HepG2 (cell line): Measurements from ENCODE around the gene ZNF513. TPM values are rescaled to one million over a fixed set of nuclear protein-coding genes. Genes with fewer than 3 reads are reported as not detected.

ENCODE experiments used
- ASH2L ChIP-seq: fragments of 300-600, 200-600 bp; sonication (generic); IDR thresholded peaks from 2 replicates; pipeline ENCODE4 v1.7.0; 2017; ENCODE audit warnings: low read depth, mild to moderate bottlenecking, moderate library complexity, mixed read lengths, low read length; ENCODE audit not compliant: insufficient read length
- GFI1 ChIP-seq: sonication (generic); formaldehyde crosslinking; IDR thresholded peaks from 2 replicates; pipeline ENCODE4 v1.5.0; 2020; ENCODE audit warnings: missing genetic modification reagents, mild to moderate bottlenecking, borderline replicate concordance
- HMG20A ChIP-seq: IDR thresholded peaks from 2 replicates; pipeline ENCODE4 v1.6.1; 2016; ENCODE audit warnings: borderline replicate concordance
- HMGXB4 ChIP-seq, 2 experiments: sonication (generic) in 1 of 2; formaldehyde crosslinking in 1 of 2; IDR thresholded peaks; 2 replicates each; pipeline versions ENCODE4 v1.4.0 to v1.6.1; 2018 to 2020; ENCODE audit warnings: missing genetic modification reagents in 2 of 2, borderline replicate concordance in 1 of 2, low read depth in 1 of 2, mild to moderate bottlenecking in 1 of 2, missing biosample characterization in 1 of 2
- MIXL1 ChIP-seq: IDR thresholded peaks from 2 replicates; pipeline ENCODE4 v1.6.1; 2016
- MTA1 ChIP-seq: sonication (generic); formaldehyde crosslinking; IDR thresholded peaks from 2 replicates; pipeline ENCODE4 v1.4.0; 2020; ENCODE audit warnings: missing genetic modification reagents, mild to moderate bottlenecking, borderline replicate concordance
- NFKB2 ChIP-seq: sonication (generic); formaldehyde crosslinking; IDR thresholded peaks from 2 replicates; pipeline ENCODE4 v1.4.0; 2020; ENCODE audit warnings: missing genetic modification reagents, borderline replicate concordance
- POGZ ChIP-seq: sonication (generic); formaldehyde crosslinking; IDR thresholded peaks from 2 replicates; pipeline ENCODE4 v1.4.0; 2020; ENCODE audit warnings: mild to moderate bottlenecking, missing genetic modification reagents
- POLR2G ChIP-seq: fragments of 200-400 bp; formaldehyde crosslinking; IDR thresholded peaks from 2 replicates; pipeline ENCODE4 v1.6.1; 2018; ENCODE audit warnings: mild to moderate bottlenecking, low read depth, low read length, moderate library complexity
- RAD21 ChIP-seq: fragments of 450-650 bp; formaldehyde crosslinking; IDR thresholded peaks from 2 replicates; pipeline ENCODE4 v1.5.0; 2020; ENCODE audit warnings: mild to moderate bottlenecking
- RELA ChIP-seq: sonication (generic); formaldehyde crosslinking; IDR thresholded peaks from 2 replicates; pipeline ENCODE4 v1.4.0; 2020; ENCODE audit warnings: missing genetic modification reagents
- REXO4 ChIP-seq: sonication (generic); formaldehyde crosslinking; IDR thresholded peaks from 2 replicates; pipeline ENCODE4 v1.8.0; 2022; ENCODE audit warnings: missing genetic modification reagents, mild to moderate bottlenecking, borderline replicate concordance
- SMAD9 ChIP-seq: sonication (generic); formaldehyde crosslinking; IDR thresholded peaks from 2 replicates; pipeline ENCODE4 v1.5.1; 2020; ENCODE audit warnings: mild to moderate bottlenecking, missing genetic modification reagents
- YEATS2 ChIP-seq: sonication (generic); formaldehyde crosslinking; IDR thresholded peaks from 2 replicates; pipeline ENCODE4 v1.4.0; 2020; ENCODE audit warnings: missing genetic modification reagents, borderline replicate concordance
- ZC3H13 ChIP-seq: sonication (generic); formaldehyde crosslinking; IDR thresholded peaks from 2 replicates; pipeline ENCODE4 v1.8.1; 2023; ENCODE audit warnings: mild to moderate bottlenecking, missing genetic modification reagents, moderate library complexity
- ZKSCAN8 ChIP-seq: IDR thresholded peaks from 2 replicates; pipeline ENCODE4 v1.6.1; 2016; ENCODE audit warnings: borderline replicate concordance, missing genetic modification reagents, missing compliant biosample characterization
- ZNF446 ChIP-seq: sonication (generic); formaldehyde crosslinking; IDR thresholded peaks from 2 replicates; pipeline ENCODE4 v1.5.0; 2020; ENCODE audit warnings: mild to moderate bottlenecking, missing genetic modification reagents
- ZNF550 ChIP-seq: sonication (generic); formaldehyde crosslinking; IDR thresholded peaks from 2 replicates; pipeline ENCODE4 v1.4.0; 2020; ENCODE audit warnings: mild to moderate bottlenecking, missing genetic modification reagents, borderline replicate concordance
- ZNF709 ChIP-seq: sonication (generic); formaldehyde crosslinking; IDR thresholded peaks from 2 replicates; pipeline ENCODE4 v1.5.0; 2020; ENCODE audit warnings: mild to moderate bottlenecking, missing genetic modification reagents
- ZNF839 ChIP-seq: sonication (generic); formaldehyde crosslinking; IDR thresholded peaks from 2 replicates; pipeline ENCODE4 v1.4.0; 2020; ENCODE audit warnings: missing genetic modification reagents, mild to moderate bottlenecking, borderline replicate concordance
- ZSCAN12 ChIP-seq: sonication (generic); formaldehyde crosslinking; IDR thresholded peaks from 2 replicates; pipeline ENCODE4 v1.9.0; 2021; ENCODE audit warnings: mild to moderate bottlenecking, missing genetic modification reagents
- ZZZ3 ChIP-seq: sonication (generic); formaldehyde crosslinking; IDR thresholded peaks from 2 replicates; pipeline ENCODE4 v1.4.0; 2020; ENCODE audit warnings: missing genetic modification reagents, mild to moderate bottlenecking, borderline replicate concordance
- polyA plus RNA-seq, 8 experiments: library from polyadenylated mRNA; depleted of rRNA in 3 of 8; stranded (reverse) in 7 of 8; unstranded in 1 of 8; fragments of >200 nt; fragmentation: Illumina TruSeq in 4 of 8; extraction: Trizol in 4 of 8; gene quantifications; 2 replicates each; pipeline versions ENCODE4 v1.2.1 to v1.2.3, GENCODE V29; 2011 to 2016; ENCODE audit warnings: low read depth in 4 of 8, missing spikeins in 1 of 8, mixed read lengths in 1 of 8; ENCODE audit not compliant: insufficient read depth in 1 of 8
- total RNA-seq, 5 experiments: library from RNA; depleted of rRNA; stranded (reverse); fragments of >200 nt; fragmentation: Illumina TruSeq; extraction: Trizol; gene quantifications; 2 replicates each; pipeline ENCODE4 v1.2.3, GENCODE V29; 2016; ENCODE audit warnings: low read depth in 1 of 5
- TF ChIP-seq, protein P1 (sequence below): sonication (generic); formaldehyde crosslinking; IDR thresholded peaks from 2 replicates; pipeline ENCODE4 v1.4.0; 2020; ENCODE audit warnings: missing genetic modification reagents
- TF ChIP-seq, protein P2 (sequence below): sonication (generic); formaldehyde crosslinking; IDR thresholded peaks from 2 replicates; pipeline ENCODE4 v1.4.0; 2020; ENCODE audit warnings: missing genetic modification reagents

Gene ZNF513
- total and polyA plus RNA-seq, 2 of the 13 experiments (the other 11 are each of a cell fraction or from before 2014, with no cell fraction given): 4.9 to 6.3 TPM

DNA sequence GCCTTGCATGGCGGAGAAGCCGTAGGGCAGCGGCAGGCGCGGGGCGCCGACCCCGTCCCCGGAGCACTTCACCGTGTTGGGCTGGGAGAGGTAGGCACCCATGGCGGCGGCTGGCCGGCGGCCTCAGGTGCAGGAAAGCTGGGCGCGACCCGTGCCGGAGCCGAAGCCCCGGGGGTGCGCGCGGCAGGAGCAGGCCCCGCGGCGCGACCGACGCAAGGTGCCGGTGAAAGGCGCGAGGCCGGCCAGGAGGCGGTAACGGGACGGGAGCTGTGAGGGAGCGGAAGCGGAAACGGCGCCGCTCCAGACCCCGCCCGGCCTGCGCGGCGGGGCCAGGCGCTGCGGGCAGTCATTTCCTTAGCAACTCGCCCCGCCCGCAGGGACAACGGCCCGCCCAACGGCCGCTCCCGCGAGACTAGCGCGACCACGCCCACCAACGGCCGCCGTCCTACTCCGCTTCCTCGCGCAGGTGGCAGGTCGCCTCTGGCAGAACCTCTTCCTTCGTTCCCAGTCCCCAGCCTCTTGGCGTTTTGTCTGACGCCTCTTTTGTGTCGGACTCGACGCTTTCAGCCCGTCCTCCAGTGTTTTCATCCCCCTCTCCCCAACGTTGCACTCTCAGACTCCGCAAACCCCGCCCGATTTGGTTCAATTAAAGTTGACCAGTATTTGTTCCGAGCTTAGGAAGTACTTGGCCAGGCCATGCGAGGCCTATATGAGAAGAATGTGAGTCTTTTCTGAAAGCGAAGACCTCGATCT lies 29.0 kb upstream of the ZNF513 start, which contains the start of gene PPM1G (continued):
- TF ChIP-seq POGZ (CRISPR knock-in tag) (peak; percentile 95), ZKSCAN8 (CRISPR knock-in tag) (peak; percentile 47; the same call in 1 of the 2 replicates), ZNF839 (peak; percentile 19; the same call in 1 of the 2 replicates), MIXL1 (CRISPR knock-in tag) (peak; percentile 35; the same call in 1 of the 2 replicates), REXO4 (CRISPR knock-in tag) (no peak), ZNF550 (CRISPR knock-in tag) (no peak; the same call in 1 of the 2 replicates), ZNF709 (CRISPR knock-in tag) (peak; percentile 99), ZZZ3 (CRISPR knock-in tag) (no peak; the same call in 1 of the 2 replicates), ZC3H13 (peak; percentile 91; the same call in 1 of the 2 replicates), SMAD9 (CRISPR knock-in tag) (0 out of 2 replicates have a peak, but pooled peaks have one; percentile 14), RAD21 (CRISPR knock-in tag) (peak; percentile 57), NFKB2 (CRISPR knock-in tag) (peak; percentile 94), ASH2L (peak; percentile 88), HMGXB4 (CRISPR knock-in tag; IDR thresholded peaks at IDR 0.05; ENCODE audit: borderline replicate concordance in 1 of 2, low read depth in 1 of 2) (peak; percentile 80 to 94), POLR2G (peak; percentile 99), HMG20A (CRISPR knock-in tag) (no peak), ZSCAN12 (0 out of 2 replicates have a peak, but pooled peaks have one; percentile 92), MTA1 (CRISPR knock-in tag) (peak; percentile 89; the same call in 1 of the 2 replicates), RELA (CRISPR knock-in tag) (0 out of 2 replicates have a peak, but pooled peaks have one; percentile 12), YEATS2 (peak; percentile 94; the same call in 1 of the 2 replicates), ZNF446 (CRISPR knock-in tag) (peak; percentile 94; the same call in 1 of the 2 replicates), GFI1 (CRISPR knock-in tag) (peak; percentile 74; the same call in 1 of the 2 replicates)
- TF ChIP-seq, protein P1, sequence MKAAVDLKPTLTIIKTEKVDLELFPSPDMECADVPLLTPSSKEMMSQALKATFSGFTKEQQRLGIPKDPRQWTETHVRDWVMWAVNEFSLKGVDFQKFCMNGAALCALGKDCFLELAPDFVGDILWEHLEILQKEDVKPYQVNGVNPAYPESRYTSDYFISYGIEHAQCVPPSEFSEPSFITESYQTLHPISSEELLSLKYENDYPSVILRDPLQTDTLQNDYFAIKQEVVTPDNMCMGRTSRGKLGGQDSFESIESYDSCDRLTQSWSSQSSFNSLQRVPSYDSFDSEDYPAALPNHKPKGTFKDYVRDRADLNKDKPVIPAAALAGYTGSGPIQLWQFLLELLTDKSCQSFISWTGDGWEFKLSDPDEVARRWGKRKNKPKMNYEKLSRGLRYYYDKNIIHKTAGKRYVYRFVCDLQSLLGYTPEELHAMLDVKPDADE (CRISPR knock-in tag): peak; percentile 92
- TF ChIP-seq, protein P2, sequence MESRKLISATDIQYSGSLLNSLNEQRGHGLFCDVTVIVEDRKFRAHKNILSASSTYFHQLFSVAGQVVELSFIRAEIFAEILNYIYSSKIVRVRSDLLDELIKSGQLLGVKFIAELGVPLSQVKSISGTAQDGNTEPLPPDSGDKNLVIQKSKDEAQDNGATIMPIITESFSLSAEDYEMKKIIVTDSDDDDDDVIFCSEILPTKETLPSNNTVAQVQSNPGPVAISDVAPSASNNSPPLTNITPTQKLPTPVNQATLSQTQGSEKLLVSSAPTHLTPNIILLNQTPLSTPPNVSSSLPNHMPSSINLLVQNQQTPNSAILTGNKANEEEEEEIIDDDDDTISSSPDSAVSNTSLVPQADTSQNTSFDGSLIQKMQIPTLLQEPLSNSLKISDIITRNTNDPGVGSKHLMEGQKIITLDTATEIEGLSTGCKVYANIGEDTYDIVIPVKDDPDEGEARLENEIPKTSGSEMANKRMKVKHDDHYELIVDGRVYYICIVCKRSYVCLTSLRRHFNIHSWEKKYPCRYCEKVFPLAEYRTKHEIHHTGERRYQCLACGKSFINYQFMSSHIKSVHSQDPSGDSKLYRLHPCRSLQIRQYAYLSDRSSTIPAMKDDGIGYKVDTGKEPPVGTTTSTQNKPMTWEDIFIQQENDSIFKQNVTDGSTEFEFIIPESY (CRISPR knock-in tag): no peak
